Progenitor cell of endocrine pancreas (in vitro differentiated cells): ENCODE results near the gene SLC4A8. TPM values are rescaled to one million over a fixed set of nuclear protein-coding genes. Genes with fewer than 3 reads are reported as not detected.

Experiments used
- DNase-seq: peaks from one replicate; pipeline ENCODE4 v3.0.0; 2021; ENCODE audit warnings: low spot score; ENCODE audit not compliant: unreplicated experiment
- H3K27ac Mint-ChIP-seq: 2 replicates; pipeline ENCODE4 v1.8.0; 2021; ENCODE audit warnings: mild to moderate bottlenecking, moderate library complexity, mixed read lengths
- H3K27me3 Mint-ChIP-seq: 2 replicates; pipeline ENCODE4 v1.8.0; 2021; ENCODE audit warnings: mixed read lengths
- H3K36me3 Mint-ChIP-seq: 2 replicates; pipeline ENCODE4 v1.8.0; 2022; ENCODE audit warnings: mixed read lengths; ENCODE audit not compliant: insufficient read depth
- H3K4me1 Mint-ChIP-seq: 2 replicates; pipeline ENCODE4 v1.8.0; 2021; ENCODE audit warnings: low read depth, mixed read lengths
- H3K4me3 Mint-ChIP-seq: 2 replicates; pipeline ENCODE4 v1.8.0; 2021; ENCODE audit warnings: low read depth, mild to moderate bottlenecking, moderate library complexity, mixed read lengths
- H3K9me3 Mint-ChIP-seq: 2 replicates; pipeline ENCODE4 v1.8.0; 2021; ENCODE audit warnings: low read depth, mixed read lengths
- long read RNA-seq: library from polyadenylated mRNA; unstranded; transcript quantifications from one replicate; pipeline ENCODE4 v2.0.0, GENCODE V29; 2020
- total RNA-seq: library from RNA; stranded (reverse); gene quantifications from 2 replicates; pipeline ENCODE4 v1.2.1, GENCODE V29; 2021
- TF ChIP-seq, protein P1 (sequence below): fragments of 200-600 bp; sonication (generic); IDR thresholded peaks from one replicate; pipeline ENCODE4 v1.5.0; 2021; ENCODE audit warnings: antibody characterized with exemption, mild to moderate bottlenecking; ENCODE audit not compliant: unreplicated experiment

SLC4A8 gene
- total RNA-seq, result 10.6 and 11.8 TPM in 2 replicates
- long read RNA-seq, partial matches to known transcripts, result 3 of 10 reads
- long read RNA-seq, other reads (novel, unspliced or antisense), result 7 of 10 reads

DNA sequence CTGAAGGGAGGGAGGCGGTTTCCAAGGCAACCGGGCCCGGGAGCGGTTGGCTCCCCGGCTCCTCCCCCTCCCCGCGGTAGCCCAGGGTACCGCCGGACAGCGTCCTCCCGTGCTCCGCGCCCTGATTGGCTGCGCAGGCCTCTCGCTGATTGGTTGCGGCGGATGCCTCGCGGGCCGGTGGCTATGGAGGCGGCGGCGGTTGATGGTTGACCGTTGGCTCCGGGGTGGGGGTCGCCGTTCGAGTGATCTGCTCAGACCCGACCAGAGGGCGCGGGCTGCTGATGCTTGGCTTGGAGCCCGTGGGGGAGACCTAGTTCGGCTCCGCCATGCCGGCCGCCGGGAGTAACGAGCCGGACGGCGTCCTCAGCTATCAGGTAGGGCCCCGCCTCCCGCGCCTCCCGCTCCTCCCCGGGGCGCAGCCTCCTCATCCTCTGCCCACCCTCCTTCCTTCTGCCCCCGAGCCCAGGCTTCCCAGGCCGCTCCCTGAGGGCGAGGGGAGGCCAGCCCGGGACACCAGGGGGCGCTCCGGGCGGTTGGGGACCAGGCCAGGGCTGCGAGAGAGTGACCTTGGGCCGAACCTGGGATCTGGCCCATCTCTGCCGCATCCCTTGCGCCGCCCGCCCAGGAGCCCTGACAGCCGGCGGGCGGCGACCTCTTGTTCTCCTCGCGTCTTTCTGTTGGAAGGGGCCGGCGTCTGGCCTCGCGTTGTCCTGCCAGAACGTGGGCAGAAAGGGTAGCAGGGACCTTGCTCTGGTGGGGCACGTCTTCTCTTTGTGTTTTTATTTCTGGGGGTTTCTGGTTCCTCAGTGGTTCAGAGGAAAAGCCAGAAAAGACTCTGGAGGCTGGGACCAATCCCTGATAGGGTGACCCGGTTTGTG lies at the start of gene SLC4A8:
TSS of gene SLC4A8 (plus strand) at position 170 of the 878 bp plus-strand sequence. CDS start at position 327, 157 bp downstream.
- Mint-ChIP-seq H3K9me3 (no peaks in the 10 kb centered on the region), H3K27me3 (peaks cover 14% of the 10 kb centered on the region), H3K4me1 (peaks cover 15% of the 10 kb centered on the region), H3K36me3 (no peaks in the 10 kb centered on the region), H3K4me3 (peak within 1 kb of the TSS; percentile 74), H3K27ac (peak within 1 kb of the TSS; percentile 39)
- peak; percentile 92 for DNase-seq
- TF ChIP-seq, protein P1, sequence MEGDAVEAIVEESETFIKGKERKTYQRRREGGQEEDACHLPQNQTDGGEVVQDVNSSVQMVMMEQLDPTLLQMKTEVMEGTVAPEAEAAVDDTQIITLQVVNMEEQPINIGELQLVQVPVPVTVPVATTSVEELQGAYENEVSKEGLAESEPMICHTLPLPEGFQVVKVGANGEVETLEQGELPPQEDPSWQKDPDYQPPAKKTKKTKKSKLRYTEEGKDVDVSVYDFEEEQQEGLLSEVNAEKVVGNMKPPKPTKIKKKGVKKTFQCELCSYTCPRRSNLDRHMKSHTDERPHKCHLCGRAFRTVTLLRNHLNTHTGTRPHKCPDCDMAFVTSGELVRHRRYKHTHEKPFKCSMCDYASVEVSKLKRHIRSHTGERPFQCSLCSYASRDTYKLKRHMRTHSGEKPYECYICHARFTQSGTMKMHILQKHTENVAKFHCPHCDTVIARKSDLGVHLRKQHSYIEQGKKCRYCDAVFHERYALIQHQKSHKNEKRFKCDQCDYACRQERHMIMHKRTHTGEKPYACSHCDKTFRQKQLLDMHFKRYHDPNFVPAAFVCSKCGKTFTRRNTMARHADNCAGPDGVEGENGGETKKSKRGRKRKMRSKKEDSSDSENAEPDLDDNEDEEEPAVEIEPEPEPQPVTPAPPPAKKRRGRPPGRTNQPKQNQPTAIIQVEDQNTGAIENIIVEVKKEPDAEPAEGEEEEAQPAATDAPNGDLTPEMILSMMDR, result peak; percentile 85

DNA sequence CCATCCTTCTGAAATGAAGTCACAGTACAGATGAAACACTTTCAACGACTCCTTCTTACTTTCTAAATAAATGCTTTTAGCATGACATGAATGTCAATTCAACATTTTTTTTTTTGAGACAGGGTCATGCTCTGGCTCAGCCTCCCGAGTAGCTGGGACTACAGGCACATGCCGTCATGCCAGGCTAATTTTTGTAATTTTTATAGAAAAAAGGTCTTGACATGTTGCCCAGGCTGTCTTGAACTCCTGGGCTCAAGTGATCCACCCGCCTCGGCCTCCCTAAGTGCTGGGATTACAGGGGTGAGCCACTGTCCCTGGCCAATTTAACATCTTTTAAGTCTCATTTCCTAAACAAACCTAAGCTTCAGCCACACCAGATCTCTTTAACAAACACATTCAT lies 49.8 kb upstream of the SLC4A8 start:
- DNase-seq, result no peak
- TF ChIP-seq, protein P1, result no peak
- no peaks in the 10 kb centered on the region for H3K9me3 Mint-ChIP-seq
- H3K4me1 Mint-ChIP-seq, result peaks cover 11% of the 10 kb centered on the region
- H3K4me3 Mint-ChIP-seq, result no peak overlapping the region
- H3K36me3 Mint-ChIP-seq, result no peaks in the 10 kb centered on the region
- H3K27ac Mint-ChIP-seq, result no peak overlapping the region
- no peaks in the 10 kb centered on the region for H3K27me3 Mint-ChIP-seq

DNA sequence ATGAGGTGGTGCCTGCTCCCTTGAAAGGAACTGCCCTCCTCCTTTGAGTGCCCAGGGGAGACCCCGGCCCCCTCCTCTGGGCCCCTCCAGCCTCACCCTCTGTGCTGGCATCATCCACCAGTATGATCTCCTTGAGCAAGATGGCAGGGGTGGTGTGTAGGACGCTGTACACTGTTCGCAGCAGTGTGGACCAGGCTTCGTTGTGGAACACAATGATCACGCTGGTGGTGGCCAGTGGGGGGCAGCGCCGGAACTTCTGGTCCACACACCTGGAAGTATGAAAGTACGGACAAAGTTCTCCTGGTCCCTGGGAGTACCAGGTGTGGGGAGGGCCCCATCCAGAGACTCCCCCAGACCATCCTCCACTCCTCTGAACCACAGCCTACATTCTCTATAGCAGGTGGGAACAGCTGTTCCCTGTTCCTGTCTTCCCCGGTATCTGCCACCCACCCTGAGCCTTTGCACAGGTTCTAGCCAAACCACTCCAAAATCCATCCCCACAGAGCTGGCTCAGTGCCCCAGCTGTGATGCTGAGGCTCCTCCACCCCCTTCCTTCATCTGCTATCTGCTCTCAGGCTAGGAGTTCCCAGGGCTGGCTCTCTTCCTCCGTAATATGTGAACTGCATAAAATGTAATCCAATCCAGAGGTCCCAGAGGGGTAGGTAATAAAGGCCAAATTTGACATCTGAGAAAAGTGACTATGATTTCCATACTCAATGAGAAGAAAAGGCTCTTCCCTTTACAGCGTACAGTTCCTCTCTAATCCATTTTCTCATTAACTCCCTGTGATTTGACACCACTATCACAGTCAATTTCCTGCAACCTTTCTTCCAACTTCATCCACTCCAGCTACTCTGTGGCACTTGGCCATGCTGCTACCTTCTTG lies 47.3 kb upstream of the SLC4A8 start:
- no peak for DNase-seq
- no peaks in the 10 kb centered on the region for H3K9me3 Mint-ChIP-seq
- no peaks in the 10 kb centered on the region for H3K27me3 Mint-ChIP-seq
- peak overlapping the region; percentile 9 for H3K27ac Mint-ChIP-seq
- H3K4me3 Mint-ChIP-seq, result no peak overlapping the region
- TF ChIP-seq, protein P1, result no peak
- no peaks in the 10 kb centered on the region for H3K36me3 Mint-ChIP-seq
- H3K4me1 Mint-ChIP-seq, result no peaks in the 10 kb centered on the region

DNA sequence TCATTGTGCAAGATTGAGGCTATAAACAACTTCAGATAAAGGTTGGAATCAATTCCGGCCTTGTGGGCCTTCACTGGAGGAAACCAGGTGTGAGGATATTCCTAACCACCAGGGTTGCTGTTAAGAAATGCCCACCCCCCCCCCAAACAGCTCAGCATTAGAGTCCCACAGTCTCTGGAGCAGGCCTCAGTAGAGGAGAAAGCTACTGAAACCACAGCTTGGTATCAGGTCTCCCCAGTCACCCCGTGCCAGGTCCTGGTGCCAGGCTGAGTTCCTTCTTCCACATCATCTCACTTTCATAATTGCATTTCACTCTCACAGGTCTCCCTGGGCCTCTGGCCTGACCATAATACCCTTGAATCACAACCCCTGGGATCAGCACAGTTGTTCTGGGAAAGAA lies 45.9 kb upstream of the SLC4A8 start:
- DNase-seq, result no peak
- no peaks in the 10 kb centered on the region for H3K36me3 Mint-ChIP-seq
- H3K27ac Mint-ChIP-seq, result no peak overlapping the region
- H3K27me3 Mint-ChIP-seq, result peaks cover 6% of the 10 kb centered on the region
- H3K4me3 Mint-ChIP-seq, result no peak overlapping the region
- TF ChIP-seq, protein P1, result no peak
- no peaks in the 10 kb centered on the region for H3K9me3 Mint-ChIP-seq
- no peaks in the 10 kb centered on the region for H3K4me1 Mint-ChIP-seq

DNA sequence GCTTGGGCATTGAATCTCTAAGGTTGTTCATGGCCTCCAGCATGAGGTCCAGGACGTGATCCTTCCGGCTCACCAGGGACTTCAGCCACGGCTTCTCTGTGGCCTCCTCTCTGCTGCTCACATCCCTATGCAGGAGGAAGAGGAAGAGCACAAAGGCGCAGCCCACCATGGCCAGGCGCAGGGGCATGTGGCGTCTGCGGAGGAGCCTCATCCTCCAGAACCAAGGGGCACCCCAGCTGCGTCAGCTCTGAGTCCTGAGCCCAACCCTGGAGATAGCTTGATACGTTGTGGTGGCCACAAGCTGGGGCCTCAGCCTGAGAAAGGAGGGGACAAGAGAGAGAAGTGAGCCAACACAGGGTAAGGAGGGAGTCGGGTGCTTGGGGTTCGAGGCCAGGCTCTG lies 45.1 kb upstream of the SLC4A8 start:
- DNase-seq, result no peak
- H3K4me1 Mint-ChIP-seq, result no peaks in the 10 kb centered on the region
- no peak overlapping the region for H3K4me3 Mint-ChIP-seq
- no peak overlapping the region for H3K27ac Mint-ChIP-seq
- peaks cover 9% of the 10 kb centered on the region for H3K27me3 Mint-ChIP-seq
- H3K36me3 Mint-ChIP-seq, result no peaks in the 10 kb centered on the region
- TF ChIP-seq, protein P1, result no peak
- H3K9me3 Mint-ChIP-seq, result no peaks in the 10 kb centered on the region
